CD4-positive, alpha-beta T cell treated with Interleukin-12 subunit alpha and Interleukin-12 subunit beta, for 1 hour (primary cell): Measurements from ENCODE around the gene ADGRB2.
A peak's percentile ranks its signal among the peaks of the same experiment; 100 is the strongest.
"Not testable (repeated sequence)": the region's sequence is repeated elsewhere in the genome, so short reads cannot be mapped to it uniquely, and the experiment has no call there.

ENCODE experiments used
- DNase-seq: peaks from one replicate; pipeline ENCODE4 v3.0.0-alpha.2; 2020

ADGRB2 gene

DNA sequence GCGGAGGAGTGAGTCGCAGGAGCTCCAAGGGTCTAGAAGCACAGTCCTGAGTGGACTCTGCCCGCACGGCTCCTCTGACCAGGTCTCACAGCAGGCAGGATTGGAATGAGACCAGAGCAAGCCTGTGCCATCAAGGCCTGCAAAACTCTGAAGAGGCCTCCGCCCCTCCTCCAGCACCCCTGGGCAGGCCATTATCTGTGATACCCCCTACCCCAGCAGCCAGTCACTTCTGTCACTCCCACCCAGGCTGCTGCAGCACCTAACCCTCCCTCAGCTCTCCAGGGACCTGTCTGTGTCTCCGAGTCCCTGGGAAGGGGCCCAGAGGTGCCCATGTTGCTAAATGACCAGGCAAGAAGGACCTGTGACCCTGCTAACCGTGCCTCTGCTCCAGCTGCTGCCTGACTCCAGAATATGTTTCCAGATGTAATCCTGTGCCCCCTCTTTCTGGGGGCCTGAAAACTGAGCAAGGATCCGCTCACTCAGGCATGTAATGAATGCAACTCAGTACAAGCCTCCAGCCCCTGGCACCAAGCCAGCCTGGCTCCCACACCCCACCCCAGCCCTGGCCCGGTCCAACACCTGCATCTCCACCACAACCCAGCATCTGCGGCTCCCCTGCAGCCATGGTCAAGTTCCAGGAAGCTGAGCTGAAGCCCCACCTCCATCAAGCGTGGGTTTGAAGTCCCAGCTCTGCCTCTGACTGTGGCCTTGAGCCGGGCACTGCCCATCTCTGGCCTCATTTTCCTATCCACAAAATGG lies 38.2 kb downstream of the ADGRB2 start:
- DNase-seq = no peak

DNA sequence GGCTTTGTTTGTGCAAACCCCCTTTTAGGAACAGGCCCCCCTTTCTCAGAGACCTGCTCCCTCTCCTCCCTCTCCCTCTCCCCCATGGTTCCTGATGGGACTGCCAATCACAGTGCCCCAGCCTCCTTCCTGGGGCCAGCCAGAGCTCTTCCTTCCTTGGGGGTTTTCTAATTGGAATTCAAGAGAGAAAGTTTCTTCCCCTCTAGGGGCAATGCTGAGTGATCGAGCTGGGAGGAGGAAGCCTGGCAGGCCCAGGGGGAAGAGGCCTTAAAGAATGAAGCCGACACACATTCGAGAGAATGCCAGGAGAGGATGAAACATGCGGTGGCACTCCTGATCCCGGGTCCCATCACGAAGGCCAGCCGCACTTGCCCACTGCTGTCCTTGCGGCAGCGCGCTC lies 39.0 kb downstream of the ADGRB2 start:
- no peak for DNase-seq

DNA sequence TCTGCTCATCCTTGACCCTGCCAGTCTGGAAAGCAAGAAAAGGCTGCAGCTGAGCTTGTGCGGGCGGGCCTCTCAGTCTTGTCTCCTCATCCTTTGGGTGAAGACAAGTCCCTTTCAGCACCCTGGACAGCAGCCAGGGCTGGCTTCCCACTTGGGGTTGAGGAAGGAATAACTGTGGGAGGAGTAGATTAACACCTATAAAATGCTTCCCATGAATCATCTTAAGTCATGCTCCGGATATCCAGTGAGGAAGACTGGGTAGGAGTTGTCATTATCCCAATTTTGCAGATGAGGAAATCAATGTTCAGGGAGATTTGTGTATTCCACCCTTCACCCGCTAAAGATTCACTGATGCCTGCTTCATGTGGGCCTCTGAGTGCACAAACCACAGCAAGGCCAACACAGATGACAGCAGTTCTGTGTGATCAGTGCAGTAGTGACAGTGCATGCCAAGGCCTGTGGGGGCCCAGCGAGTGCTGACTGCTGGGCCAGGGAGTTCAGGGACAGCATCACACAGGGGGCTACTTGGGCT lies 40.2 kb downstream of the ADGRB2 start:
- no peak for DNase-seq

DNA sequence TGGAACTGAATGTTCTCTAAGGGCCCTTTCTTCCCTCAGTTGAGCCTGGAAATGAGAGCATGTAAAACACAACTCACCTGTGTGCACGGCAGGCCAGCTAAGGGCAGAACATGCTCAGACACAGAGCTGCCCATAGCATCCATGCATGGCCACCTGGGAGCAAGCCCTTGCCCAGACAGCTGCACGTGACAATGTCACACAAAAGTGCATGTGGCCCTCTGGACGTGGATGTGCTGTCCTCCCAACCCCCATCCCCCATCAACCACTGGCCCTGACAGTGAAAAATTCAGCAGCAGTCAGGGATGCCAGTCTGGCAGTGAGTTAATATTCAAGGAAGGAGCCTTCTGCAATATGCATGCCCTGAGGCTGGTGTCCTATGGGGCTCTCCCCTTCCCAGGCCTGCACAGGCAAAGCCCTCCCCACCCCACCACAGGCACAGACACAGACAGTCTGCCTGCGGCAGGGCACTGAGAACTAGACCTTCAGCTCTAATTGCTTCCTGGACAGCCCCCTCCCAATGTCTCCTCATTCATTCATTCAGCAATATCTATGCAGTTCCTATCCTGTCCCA lies 45.7 kb downstream of the ADGRB2 start:
- no peak for DNase-seq

DNA sequence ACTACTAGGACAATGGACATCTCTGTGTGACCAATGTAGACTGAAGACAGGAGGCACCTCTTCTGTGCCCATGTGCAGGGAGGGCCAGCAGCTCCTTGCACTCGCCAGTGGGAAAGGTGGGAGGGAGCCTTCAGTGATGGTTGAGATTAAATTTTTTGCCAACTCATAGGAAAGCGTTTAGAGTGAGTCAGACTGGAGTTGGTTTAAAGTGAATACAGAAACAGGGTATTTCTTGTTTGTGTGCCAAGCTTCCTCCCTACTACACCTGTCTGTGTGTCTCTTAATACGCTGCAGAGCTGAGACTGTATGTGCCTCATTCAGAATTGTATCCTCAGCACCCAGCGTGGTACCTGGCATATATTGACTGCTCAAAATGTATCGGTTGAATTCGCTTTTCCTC lies 46.8 kb downstream of the ADGRB2 start:
- no peak for DNase-seq

DNA sequence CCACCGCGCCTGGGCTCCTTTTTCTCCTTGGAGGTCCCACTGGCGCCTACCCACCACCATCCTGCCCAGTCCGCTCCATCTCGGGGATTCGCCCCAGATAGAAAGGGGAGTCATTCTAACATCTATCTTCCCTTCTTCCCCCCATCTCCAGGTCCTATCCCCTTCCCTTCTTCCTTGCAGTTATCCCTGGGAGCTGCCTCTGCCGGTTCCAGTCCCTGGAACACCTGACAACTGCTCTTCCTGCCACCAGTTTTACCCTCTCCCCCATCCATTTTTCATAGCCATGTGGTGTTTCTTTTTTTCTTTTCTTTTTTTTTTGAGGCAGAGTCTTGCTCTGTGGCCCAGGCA lies 48.3 kb downstream of the ADGRB2 start:
- DNase-seq = no peak

DNA sequence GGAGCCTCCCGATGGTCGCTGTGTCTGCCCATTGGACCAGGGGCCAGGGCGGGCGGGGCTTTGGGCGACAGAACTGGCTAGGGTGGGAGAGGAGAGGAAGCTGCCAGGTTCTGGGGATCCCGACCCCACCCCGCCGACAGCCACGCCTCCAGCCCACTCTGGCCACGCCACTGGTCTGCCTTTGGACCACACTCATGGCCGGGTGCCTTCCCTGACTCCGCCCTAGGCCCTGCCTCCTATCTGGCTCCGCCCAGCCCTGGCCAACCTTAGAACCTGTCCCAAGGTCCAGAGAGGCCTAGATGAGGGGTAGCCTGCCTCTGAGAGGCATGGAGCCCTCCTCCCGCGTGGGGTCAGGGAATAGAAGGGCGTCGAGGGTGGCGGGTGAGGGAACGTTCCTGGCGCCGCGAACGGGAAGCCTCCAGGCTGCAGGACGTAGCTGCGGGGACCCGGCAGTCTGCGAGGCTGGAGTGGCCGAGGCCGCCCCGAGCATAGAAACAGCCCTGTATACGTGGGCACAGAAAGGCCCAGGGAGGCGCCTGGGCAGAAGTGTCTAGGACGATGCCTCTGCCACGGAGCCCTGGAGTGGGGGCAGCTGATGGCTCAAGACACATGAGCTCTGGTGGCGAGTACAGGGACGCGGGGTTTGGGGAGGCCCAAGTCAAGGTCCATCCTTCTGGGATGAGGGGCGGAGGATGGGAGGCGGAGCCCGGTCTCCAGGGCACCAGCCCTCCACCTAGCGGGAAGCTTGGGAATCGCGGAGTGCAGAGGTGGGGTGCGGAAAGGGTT lies 48.9 kb downstream of the ADGRB2 start:
- DNase-seq = peak; percentile 20

DNA sequence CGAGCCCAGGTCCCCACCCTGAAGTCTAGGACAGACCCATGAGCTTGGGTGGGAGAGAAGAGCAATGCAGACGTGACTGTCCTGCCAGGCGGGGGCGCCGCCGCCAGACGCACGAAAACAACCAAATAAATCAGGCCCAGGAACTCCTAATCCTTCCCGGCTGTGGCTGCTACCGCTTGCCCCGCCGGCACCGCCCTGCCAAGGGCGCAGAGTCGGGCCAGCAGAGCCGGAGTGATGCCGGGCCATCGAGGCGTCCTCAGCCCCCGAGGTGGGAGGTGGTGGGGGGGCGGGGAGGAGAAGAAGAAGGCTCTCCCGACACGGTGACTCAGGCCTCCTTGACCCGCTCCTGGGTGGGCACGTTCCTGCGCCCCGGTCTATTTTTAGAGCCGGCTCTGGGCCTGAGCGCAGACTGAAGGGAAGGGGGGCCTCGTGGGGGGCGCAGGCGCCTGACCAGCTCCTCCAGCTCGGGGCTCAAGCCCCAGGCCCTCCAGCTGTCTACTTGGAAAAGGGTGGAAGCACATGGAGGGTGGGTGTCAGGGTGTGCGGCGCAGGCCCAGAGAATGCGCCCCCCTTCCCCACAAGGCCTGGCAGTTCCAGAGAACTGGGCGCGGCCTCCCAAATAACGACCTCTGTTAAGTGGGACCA lies 49.6 kb downstream of the ADGRB2 start:
- DNase-seq = peak; percentile 38

DNA sequence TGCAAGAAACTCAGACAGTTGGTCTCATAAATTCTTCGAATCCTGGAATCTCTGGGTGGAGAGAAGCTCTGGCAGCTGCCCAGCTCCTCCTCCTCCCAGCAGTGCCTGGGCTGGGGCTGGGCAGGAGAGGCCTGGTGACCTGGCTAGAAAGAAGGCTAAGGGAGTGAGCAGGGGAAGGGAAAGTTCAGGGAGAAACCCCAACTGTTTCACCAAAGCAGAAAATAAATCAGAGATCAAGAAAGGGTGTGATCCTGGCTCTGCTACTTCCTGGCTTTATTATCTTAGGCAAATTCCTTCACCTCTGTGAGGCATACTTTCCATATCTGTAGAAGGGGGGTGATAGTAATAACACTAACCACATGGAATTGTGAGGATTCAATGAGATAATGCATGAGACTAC lies 51.5 kb downstream of the ADGRB2 start:
- DNase-seq = no peak

DNA sequence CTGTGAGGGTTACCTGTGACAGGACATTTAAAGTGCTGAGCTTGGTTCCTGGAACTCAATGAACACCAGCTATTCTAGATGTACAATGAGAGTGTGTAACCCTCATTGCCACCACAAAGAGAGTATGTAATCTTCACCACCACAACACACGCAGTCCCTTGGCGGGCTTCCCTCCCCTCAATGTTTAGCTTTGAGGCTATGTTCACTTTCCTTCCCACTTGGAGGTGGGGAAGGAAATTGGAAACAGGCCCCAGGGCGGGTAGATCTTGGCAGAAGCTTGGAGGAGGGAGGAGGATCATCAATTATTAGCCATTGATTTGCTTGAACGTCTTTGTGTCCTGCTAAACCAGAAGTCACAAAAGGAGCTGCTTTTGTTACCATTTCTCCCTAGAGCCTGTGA lies 52.1 kb downstream of the ADGRB2 start:
- no peak for DNase-seq

DNA sequence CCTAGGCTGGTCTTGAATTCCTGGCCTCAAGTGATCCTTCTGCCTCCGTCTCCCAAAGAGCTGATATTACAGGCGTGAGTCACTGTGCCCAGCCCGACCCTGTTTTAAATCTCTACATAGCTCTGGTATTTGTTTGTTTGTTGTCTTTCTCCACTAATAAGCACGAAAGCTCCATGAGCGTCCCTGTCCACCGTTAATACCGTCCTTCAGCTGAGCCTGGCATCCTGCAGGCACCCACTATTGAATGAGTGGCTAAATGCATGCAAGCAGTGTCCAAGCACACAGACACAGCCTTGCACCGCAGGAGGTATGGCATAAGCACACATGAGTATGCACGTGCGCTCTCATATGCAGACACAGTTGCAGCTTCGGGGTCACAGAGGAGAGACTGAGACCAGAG lies 55.8 kb downstream of the ADGRB2 start:
- no peak for DNase-seq

DNA sequence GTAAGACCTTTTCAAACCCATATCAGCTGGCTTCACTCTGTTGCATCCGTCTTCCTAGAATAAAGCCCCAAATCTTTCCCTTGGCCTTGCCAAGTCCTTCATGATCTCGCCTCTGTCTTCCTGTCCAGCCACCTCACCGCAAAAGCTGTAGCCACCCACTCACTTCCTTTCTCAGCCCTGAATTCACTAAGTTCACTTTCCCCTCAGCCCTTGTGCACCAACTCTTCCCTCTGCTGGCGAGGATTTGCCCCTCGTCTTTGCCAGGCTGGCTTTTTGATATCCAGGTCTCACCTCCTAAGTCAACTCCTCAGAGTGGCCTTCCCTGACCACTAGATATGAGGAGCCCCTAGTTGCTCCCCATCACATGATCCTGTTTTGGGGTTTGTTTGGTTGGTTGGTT lies 56.4 kb downstream of the ADGRB2 start:
- no peak for DNase-seq

DNA sequence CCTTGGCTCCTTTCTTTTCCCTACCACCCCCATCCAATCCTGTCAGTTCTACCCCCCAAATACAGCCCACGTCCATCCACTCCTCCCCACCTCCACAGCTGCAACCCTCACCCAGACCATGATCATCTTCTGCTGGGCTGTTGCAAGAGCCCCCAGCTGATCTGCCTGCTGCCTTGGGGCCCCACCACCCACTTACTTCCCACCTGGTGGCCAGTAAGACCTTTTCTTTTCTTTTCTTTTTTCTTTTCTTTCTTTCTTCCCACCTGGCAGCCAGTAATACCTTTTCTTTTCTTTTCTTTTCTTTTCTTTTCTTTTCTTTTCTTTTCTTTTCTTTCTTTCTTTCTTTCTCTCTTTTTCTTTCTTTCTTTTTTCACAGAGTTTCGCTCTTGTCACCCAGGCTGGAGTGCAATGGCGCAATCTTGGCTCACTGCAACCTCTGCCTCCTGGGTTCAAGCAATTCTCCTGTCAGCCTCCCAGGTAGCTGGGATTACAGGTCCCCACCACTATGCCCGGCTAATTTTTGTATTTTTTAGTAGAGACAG lies 57.0 kb downstream of the ADGRB2 start:
- DNase-seq = not testable (repeated sequence)

DNA sequence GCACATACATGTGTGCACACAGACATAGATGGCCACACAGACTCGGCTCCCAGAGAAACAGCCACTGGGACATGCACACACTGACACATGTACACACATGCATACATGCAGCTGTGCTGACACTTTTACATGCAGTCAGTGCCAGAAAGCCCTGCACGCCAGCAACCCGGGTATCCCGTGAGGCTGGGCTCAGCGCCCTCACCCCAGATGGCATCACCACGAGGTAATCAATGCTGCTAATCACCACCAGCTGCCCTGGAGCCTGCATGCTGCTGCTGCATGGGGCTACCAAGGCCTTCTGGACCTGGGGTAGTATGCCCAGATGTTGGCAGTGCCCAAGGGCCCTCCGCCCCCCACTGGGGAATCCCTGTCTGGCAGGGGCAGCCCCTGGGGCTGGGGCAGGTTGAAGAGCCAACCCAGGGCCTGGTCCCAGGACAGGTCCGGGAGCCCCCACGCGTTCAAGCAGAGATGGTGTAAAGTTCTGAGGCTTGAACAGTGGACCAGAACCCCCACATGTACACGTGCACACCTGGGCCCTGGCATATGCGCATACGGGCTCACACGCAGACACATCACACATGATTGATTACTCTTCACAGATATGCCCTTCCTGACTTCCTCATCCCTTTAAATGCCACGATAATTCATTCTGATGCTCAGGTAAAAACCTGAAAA lies 57.6 kb downstream of the ADGRB2 start:
- no peak for DNase-seq

DNA sequence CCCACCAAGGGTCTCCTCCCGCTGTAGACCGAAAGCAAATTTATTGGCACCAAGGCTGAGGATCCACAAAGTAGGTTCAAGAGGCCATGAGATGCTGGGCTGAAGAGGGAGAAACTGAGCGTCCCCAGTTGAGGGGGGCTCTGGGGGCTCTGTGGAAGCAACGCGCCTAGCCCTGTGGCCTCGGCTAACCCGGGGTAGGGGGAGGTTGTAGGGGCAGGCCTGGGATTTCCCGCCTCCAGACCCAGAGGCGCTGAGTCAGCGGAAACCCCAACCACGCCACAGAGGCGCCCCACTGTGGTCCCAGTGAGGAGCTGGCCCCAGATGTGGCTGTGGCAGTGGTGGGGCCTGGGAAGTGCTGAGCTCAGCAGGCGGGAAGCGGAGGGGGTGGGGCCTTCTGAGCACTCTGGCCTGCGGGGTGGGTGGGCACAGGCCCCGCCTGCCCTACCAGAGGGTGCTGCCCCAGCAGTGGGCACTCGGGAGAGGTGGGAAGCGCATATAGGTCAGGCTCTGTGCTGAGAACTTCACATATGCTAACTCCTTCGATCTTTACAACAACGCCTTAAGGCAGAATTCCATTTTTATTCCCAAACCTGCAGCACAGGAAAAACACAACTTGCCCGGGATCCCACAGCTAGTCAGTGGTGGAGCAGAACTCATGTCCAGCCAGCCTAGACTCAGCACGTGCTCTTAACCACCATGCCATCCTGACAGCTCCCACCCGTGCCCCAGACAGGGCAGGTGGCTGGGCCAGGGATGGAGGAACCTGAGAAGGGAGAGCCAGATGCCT lies 58.9 kb downstream of the ADGRB2 start:
- peak; percentile 64 for DNase-seq

DNA sequence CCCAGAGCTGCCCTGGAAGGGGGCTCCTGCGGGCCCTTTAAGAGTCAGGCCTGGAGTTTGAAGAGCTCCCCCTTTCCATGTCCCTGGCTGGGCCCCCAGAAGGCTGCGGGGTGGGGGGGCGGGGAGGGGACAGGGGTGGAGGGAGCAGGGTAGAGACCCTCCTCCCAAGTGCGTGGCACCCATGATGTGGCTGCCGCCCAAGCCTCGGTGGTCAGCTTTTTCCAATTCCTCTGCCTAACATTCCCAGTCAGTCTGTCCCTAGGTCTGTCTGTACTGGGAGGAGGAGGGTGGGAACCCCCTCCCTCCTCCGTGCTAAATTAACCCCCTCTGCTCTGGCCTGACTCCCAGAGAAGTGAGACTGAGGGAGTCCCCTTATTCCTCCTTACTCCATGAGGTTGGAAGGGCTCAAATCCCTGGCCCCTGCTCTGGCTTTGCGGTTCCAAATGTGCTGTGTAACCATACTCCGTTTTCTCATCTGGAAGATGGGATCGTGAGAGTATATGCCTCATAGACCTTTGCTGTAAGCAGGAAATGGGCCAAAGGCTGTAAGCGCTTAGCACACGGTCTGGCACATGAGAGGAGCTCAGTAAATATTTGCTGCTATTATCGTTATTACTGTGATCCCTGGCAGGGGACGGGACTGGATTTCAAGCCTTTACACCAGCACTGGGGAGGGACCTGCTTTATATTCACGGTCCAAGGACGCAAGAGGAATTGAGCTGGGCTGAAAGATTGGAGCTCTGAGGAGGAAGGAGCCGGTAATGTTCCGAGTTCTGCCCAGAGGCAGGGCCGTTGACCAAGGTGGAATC lies 59.7 kb downstream of the ADGRB2 start:
- no peak for DNase-seq

DNA sequence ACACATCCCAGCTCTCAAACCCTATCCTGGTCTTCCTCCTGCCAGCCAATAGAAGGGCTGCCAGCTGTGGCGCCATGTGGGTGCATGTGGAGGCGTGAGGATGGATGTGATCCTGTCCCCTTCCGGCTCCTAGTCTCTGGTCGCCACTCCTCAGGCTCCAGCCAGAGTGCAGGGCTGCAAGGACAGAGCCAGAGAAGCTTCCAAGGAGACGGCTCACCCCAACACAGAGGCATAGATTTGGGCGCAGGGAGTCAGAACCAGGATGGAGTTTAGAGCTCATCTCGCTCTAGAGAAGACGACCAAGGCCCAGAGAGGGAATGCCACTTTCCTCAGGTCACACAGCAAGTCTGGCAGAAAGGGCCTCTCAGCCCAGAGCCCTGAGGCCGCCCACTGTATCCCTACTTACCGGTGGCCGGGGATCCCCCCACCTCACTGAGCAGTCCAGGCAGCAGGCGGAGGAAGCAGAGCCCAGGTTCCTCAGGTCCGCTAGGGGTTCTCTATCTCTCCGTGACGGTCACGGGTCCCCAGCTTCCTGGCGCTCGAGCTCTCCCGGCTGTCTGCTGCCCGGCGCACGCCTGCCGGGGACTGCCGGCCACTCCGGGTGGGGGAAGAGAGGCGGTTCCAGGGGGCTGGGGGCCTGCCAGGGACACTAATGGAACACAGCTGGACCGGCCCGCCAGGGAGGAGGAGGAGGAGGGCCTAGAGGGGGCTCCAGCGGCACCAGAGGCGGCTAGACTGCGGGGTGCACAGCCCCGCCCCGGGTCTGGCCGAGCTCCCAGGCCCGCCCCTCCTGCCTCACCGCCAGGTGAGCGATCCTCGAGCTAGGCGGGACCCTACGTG lies 60.5 kb downstream of the ADGRB2 start, which contains the start of gene COL16A1:
Gene COL16A1 (minus strand): TSS at position 587 of the 840 bp plus-strand sequence. CDS start 1,824 bp downstream, outside the sequence.
- DNase-seq = no peak

DNA sequence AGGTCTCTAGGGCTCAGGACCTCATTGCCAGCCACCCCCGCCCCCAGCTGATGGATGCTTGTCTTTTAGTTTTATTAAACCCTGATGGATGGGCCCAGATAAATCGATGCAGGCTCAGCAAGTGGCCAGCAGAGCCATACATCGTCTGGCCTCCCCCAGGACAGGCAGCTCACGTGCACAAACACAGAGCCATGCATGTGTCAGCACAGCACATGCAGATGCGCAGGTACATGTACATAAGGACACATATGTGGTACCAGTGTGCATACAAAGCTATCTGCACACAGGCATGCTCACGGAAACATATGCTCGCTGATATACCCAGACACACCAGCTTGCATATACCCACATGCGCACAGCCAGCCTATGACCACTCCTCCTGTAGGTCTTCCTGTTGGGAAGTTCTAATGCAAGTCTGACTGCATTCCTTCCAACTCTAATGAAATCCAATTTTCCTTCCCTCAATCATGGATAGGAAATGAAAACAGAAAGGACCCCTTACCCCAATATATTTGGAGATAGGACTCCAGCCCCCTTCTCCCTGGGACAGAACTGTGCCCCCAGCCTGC lies 61.2 kb downstream of the ADGRB2 start:
- no peak for DNase-seq

DNA sequence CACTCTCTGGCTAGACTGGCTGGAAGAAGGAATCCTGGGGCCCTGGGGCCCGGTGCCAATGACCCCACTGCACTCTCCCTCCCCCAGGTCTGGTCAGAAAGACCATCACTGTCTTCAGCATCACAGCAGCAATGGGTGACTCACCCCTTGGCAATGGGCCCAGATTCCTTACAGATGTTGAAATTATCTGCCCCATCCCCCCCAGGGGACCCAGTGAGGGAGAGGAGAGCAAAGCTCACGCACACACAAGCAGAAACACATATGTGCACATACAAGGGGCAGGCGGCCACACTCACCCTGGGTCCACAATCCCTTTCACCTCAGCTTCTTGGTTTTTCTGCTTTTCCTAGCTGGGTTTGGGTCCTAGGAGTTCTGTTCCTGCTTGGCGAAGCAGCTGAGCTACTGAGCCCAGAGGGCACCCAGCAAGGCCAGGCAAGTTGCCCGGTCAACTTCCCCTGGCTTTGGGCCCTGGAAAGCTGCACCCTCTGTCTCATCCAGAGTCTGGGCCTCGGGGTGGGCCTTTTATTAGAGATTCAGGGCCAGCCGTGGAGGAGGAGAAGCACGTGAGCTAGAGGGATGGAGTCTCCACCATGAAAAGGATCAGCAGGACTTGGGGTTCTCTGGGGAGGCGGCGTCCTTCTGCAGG lies 62.9 kb downstream of the ADGRB2 start:
- peak; percentile 11 for DNase-seq
